Calu3 (cell line): ENCODE results near the gene LDB3. TPM values are rescaled to one million over a fixed set of nuclear protein-coding genes. Genes with fewer than 3 reads are reported as not detected.

Source experiments
- BruUV-seq: library from RNA; stranded (reverse); fragments of 400-500 nt; replicated peaks from 2 replicates; lab custom pipeline; 2021; lab: Mats Ljungman, UMichigan
- CTCF ChIA-PET: fragments of 300-600 bp; sonication (Branson Sonifier 250); formaldehyde crosslinking; loops from one replicate; lab custom pipeline; 2022; ENCODE audit warnings: antibody characterized with exemption; lab: Charles Lee
- DNase-seq: peaks from one replicate; pipeline ENCODE4 v3.0.0; 2022
- H3K27ac Mint-ChIP-seq: one replicate; pipeline ENCODE4 v1.8.0; 2022; ENCODE audit warnings: mixed read lengths; ENCODE audit not compliant: unreplicated experiment
- H3K27me3 Mint-ChIP-seq: one replicate; pipeline ENCODE4 v1.8.0; 2022; ENCODE audit warnings: mixed read lengths; ENCODE audit not compliant: unreplicated experiment
- H3K36me3 Mint-ChIP-seq: one replicate; pipeline ENCODE4 v1.8.0; 2022; ENCODE audit warnings: mild to moderate bottlenecking, moderate library complexity, mixed read lengths; ENCODE audit not compliant: insufficient read depth, unreplicated experiment
- H3K4me1 Mint-ChIP-seq: one replicate; pipeline ENCODE4 v1.8.0; 2022; ENCODE audit warnings: mild to moderate bottlenecking, low read depth, mixed read lengths; ENCODE audit not compliant: unreplicated experiment
- H3K4me3 Mint-ChIP-seq: one replicate; pipeline ENCODE4 v1.8.0; 2022; ENCODE audit warnings: mild to moderate bottlenecking, low read depth, moderate library complexity, mixed read lengths; ENCODE audit not compliant: unreplicated experiment
- H3K9me3 Mint-ChIP-seq: one replicate; pipeline ENCODE4 v1.8.0; 2022; ENCODE audit warnings: low read depth, mixed read lengths; ENCODE audit not compliant: unreplicated experiment
- intact Hi-C: fragments of 100-400 bp; cut with micrococcal nuclease; formaldehyde crosslinking; loops from one replicate; pipeline ENCODE4 v1.10.0; 2022; ENCODE audit not compliant: unreplicated experiment
- total RNA-seq: library from RNA; stranded (reverse); gene quantifications from 2 replicates; pipeline ENCODE4 v1.2.3, GENCODE V29; 2022
- TF ChIP-seq, protein P1 (sequence below): fragments of 200-600 bp; IDR thresholded peaks from one replicate; pipeline ENCODE4 v1.8.0; 2022; ENCODE audit warnings: antibody characterized with exemption; ENCODE audit not compliant: unreplicated experiment

Gene LDB3
- total RNA-seq, 1 experiment from 2014 or later = not detected

DNA sequence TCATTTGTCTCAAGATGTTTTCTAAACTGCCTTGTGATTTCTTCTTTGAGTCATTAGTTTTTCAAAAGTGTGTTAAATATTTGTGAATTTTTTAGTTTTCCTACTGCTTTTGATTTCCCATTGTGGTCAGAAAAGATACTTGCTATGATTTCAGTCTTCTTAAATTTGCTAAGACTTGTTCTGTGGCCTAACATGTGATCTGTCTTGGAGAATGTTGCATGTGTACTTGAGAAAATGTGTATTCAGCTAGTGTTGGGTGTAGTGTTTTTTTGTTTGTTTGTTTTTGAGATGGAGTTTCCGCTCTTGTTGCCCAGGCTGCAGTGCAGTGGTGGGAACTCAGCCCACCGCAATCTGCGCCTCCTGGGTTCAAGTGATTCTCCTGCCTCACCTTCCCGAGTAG, 116.7 kb downstream of the LDB3 start:
- CTCF ChIA-PET = no interaction called here
- no peaks in the 10 kb centered on the region for H3K36me3 Mint-ChIP-seq
- no peak for DNase-seq
- H3K9me3 Mint-ChIP-seq = peaks cover 3% of the 10 kb centered on the region
- BruUV-seq = no TSS peak
- peak overlapping the region; percentile 36 for H3K27ac Mint-ChIP-seq
- no peak overlapping the region for H3K4me3 Mint-ChIP-seq
- no peaks in the 10 kb centered on the region for H3K27me3 Mint-ChIP-seq
- no peaks in the 10 kb centered on the region for H3K4me1 Mint-ChIP-seq
- intact Hi-C loops = no loop called here
- TF ChIP-seq, protein P1, sequence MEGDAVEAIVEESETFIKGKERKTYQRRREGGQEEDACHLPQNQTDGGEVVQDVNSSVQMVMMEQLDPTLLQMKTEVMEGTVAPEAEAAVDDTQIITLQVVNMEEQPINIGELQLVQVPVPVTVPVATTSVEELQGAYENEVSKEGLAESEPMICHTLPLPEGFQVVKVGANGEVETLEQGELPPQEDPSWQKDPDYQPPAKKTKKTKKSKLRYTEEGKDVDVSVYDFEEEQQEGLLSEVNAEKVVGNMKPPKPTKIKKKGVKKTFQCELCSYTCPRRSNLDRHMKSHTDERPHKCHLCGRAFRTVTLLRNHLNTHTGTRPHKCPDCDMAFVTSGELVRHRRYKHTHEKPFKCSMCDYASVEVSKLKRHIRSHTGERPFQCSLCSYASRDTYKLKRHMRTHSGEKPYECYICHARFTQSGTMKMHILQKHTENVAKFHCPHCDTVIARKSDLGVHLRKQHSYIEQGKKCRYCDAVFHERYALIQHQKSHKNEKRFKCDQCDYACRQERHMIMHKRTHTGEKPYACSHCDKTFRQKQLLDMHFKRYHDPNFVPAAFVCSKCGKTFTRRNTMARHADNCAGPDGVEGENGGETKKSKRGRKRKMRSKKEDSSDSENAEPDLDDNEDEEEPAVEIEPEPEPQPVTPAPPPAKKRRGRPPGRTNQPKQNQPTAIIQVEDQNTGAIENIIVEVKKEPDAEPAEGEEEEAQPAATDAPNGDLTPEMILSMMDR = no peak

Other genes with a start within 250 kb of the LDB3 start
- gene WAPL, start 146.7 kb upstream of the LDB3 start, total RNA-seq = 27.0 and 30.1 TPM in 2 replicates
- gene OPN4, start 14.0 kb upstream of the LDB3 start, total RNA-seq = not detected in 2 replicates
- 15.7 and 21.4 TPM in 2 replicates for gene BMPR1A, start 88.1 kb downstream of the LDB3 start, total RNA-seq